Muscle layer of colon (tissue), 2 donors: ENCODE results near the gene NIN.

Experiments
- H3K27ac ChIP-seq: one replicate; pipeline ENCODE4 v1.7.0; 2013; ENCODE audit warnings: low read depth, mild to moderate bottlenecking, low read length, moderate library complexity
- H3K27me3 ChIP-seq, 2 donors: one replicate each; pipeline ENCODE4 v1.7.0; 2013; ENCODE audit warnings: low read length in 2 of 2, mild to moderate bottlenecking in 2 of 2; ENCODE audit not compliant: insufficient read depth in 2 of 2, control insufficient read depth in 1 of 2
- H3K36me3 ChIP-seq: one replicate; pipeline ENCODE4 v1.7.0; 2013; ENCODE audit warnings: mild to moderate bottlenecking, low read length; ENCODE audit not compliant: insufficient read depth
- H3K4me1 ChIP-seq: one replicate; pipeline ENCODE4 v1.7.0; 2013; ENCODE audit warnings: mild to moderate bottlenecking, low read length; ENCODE audit not compliant: insufficient read depth
- H3K4me3 ChIP-seq, 2 donors: one replicate each; pipeline ENCODE4 v1.7.0; 2013; ENCODE audit warnings: low read length in 2 of 2, low read depth in 1 of 2, mild to moderate bottlenecking in 1 of 2, moderate library complexity in 1 of 2
- H3K9ac ChIP-seq: one replicate; pipeline ENCODE4 v1.7.0; 2013; ENCODE audit warnings: low read length
- H3K9me3 ChIP-seq: one replicate; pipeline ENCODE4 v1.7.0; 2013; ENCODE audit warnings: mild to moderate bottlenecking, low read length
- donor health status: abdominal sarcoma.
- donor health status: Adenocarcinoma of cecum.

NIN gene

GRCh38 chr14:50796390-50796789, 34.6 kb downstream of the NIN start:
- Histone ChIP-seq H3K4me1 (no peaks in the 10 kb centered on the region), H3K27ac (no peak overlapping the region), H3K9me3 (no peaks in the 10 kb centered on the region), H3K4me3 (no peak overlapping the region), H3K9ac (no peak overlapping the region), H3K27me3 (no peaks in the 10 kb centered on the region), H3K36me3 (no peaks in the 10 kb centered on the region)

GRCh38 chr14:50795909-50796308, 35.1 kb downstream of the NIN start:
- H3K4me1 ChIP-seq, result no peaks in the 10 kb centered on the region
- H3K9me3 ChIP-seq, result no peaks in the 10 kb centered on the region
- no peak overlapping the region for H3K9ac ChIP-seq
- no peaks in the 10 kb centered on the region for H3K27me3 ChIP-seq
- no peak overlapping the region for H3K27ac ChIP-seq
- no peak overlapping the region for H3K4me3 ChIP-seq
- H3K36me3 ChIP-seq, result no peaks in the 10 kb centered on the region

- Histone ChIP-seq H3K27ac (no peak overlapping the region), H3K27me3 (no peaks in the 10 kb centered on the region), H3K36me3 (no peaks in the 10 kb centered on the region), H3K4me3 (no peak overlapping the region), H3K4me1 (no peaks in the 10 kb centered on the region), H3K9me3 (no peaks in the 10 kb centered on the region), H3K9ac (no peak overlapping the region)
Observed at GRCh38 chr14:50795142-50795541, 35.8 kb downstream of the NIN start.

DNA sequence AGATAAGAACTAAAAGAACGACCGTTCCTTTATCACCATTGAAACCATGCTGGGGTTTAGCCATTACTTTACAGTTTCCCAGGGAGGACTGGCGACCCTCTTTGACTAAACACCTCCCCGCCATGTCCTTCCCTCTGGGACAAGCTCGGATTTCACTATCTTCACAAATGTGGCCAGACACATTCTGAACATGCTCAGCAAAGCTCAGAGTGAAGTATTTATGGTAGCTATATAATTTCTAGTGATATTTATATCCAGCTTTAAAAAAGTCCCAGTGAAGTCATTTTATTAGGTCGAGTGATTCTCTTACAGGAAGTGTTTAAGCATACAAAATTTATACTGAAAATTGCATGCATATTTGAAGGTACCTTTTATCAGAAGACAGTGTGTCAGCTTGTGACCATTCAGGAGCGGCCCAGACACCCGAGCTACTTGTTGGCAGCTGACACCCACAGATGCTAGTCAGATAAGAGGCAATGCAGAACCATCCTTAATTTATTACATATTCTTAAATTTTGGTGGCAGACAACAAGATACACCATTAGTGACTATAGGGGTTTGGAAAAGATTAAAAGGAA, 36.8 kb downstream of the NIN start:
- Histone ChIP-seq H3K9me3 (no peaks in the 10 kb centered on the region), H3K27me3 (no peaks in the 10 kb centered on the region), H3K4me3 (no peak overlapping the region), H3K36me3 (no peaks in the 10 kb centered on the region), H3K9ac (no peak overlapping the region), H3K27ac (no peak overlapping the region), H3K4me1 (no peaks in the 10 kb centered on the region)

- Histone ChIP-seq H3K9me3 (no peaks in the 10 kb centered on the region), H3K9ac (no peak overlapping the region), H3K4me3 (no peak overlapping the region), H3K27me3 (no peaks in the 10 kb centered on the region), H3K27ac (no peak overlapping the region), H3K36me3 (no peaks in the 10 kb centered on the region), H3K4me1 (no peaks in the 10 kb centered on the region)
Observed at GRCh38 chr14:50792634-50793068, 38.3 kb downstream of the NIN start.

- no peak overlapping the region for H3K27ac ChIP-seq
- H3K9me3 ChIP-seq, result no peaks in the 10 kb centered on the region
- no peak overlapping the region for H3K4me3 ChIP-seq
- H3K27me3 ChIP-seq, result no peaks in the 10 kb centered on the region
- H3K4me1 ChIP-seq, result no peaks in the 10 kb centered on the region
- H3K36me3 ChIP-seq, result no peaks in the 10 kb centered on the region
- no peak overlapping the region for H3K9ac ChIP-seq
Observed at GRCh38 chr14:50792051-50792477, 38.9 kb downstream of the NIN start.

DNA sequence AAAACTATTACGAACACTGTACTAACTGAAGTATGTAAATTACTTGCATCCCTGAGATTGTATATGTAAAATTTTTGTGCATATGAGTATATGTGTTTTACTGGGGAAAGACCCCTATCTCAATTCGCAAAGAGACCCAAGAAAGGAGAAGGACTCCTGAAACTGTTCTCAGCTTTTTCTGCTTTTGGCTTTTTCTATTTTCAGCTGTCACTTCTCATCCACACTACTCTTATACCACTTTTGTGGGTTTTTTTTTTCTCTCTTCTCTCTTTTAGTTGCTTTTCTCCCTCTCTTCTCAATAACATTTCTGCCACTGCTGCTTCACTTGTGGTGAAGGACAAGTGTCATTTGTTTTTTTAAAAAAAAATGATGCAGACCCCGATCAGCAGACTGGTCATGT, 39.8 kb downstream of the NIN start:
- Histone ChIP-seq H3K27me3 (no peaks in the 10 kb centered on the region), H3K9me3 (no peaks in the 10 kb centered on the region), H3K9ac (no peak overlapping the region), H3K36me3 (no peaks in the 10 kb centered on the region), H3K4me1 (no peaks in the 10 kb centered on the region), H3K4me3 (no peak overlapping the region), H3K27ac (no peak overlapping the region)

DNA sequence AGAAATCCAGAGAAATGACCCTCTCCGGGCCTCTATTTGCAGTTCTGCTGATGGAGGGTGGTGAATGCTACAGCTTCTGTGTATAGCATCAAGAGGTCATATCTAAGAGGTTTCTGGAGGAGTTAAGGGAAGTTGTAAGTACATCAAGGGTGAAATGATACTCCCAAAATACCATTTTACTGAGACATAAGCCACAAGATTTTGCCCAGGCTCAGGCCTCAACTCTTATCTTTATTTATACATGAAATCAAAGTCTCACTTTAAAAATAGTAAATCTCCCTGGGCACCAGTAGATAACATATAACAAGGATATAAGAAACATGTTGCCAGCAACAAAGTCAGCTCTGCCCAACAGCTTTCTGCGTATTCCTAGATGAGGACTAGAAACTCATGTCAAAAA, 40.4 kb downstream of the NIN start:
- Histone ChIP-seq H3K4me3 (no peak overlapping the region), H3K36me3 (no peaks in the 10 kb centered on the region), H3K4me1 (no peaks in the 10 kb centered on the region), H3K27me3 (no peaks in the 10 kb centered on the region), H3K9ac (no peak overlapping the region), H3K9me3 (no peaks in the 10 kb centered on the region), H3K27ac (no peak overlapping the region)

GRCh38 chr14:50786751-50787464, 44.1 kb downstream of the NIN start:
- no peaks in the 10 kb centered on the region for H3K27me3 ChIP-seq
- H3K4me1 ChIP-seq, result no peaks in the 10 kb centered on the region
- no peaks in the 10 kb centered on the region for H3K9me3 ChIP-seq
- H3K36me3 ChIP-seq, result no peaks in the 10 kb centered on the region
- H3K4me3 ChIP-seq, result no peak overlapping the region
- no peak overlapping the region for H3K27ac ChIP-seq
- H3K9ac ChIP-seq, result no peak overlapping the region

DNA sequence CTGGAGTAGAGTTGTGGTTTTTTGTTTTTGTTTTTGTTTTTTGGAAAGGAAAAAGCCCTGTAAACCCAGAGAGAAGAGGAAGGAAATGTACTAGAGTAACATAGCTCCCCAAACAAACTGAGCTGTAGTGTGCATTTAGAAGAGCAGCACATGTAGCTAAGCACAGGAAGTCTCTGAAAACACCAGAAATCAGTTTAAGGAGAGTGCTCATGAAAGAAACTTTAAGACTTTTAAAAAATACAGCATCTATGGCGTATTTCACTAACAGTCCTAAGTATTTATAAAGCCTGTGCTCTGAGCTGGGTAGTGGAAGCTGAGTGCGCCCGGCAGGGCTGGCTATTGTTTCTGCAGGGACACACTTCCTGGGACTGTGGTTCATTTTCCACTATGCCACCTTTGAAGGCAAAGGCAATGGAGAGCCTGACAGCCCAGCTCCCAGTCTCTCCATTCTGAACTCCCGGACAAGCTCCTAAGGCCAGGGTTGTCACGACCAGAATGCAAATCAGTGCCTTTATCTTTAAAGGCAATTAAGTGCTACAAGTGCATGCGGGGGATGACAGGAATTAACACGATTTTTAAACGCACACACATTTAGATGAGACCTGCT, 45.4 kb downstream of the NIN start:
- H3K4me3 ChIP-seq, result no peak overlapping the region
- H3K36me3 ChIP-seq, result no peaks in the 10 kb centered on the region
- H3K9me3 ChIP-seq, result no peaks in the 10 kb centered on the region
- no peak overlapping the region for H3K27ac ChIP-seq
- no peak overlapping the region for H3K9ac ChIP-seq
- no peaks in the 10 kb centered on the region for H3K27me3 ChIP-seq
- H3K4me1 ChIP-seq, result no peaks in the 10 kb centered on the region

GRCh38 chr14:50784683-50785456, 46.1 kb downstream of the NIN start:
- Histone ChIP-seq H3K9me3 (no peaks in the 10 kb centered on the region), H3K27me3 (no peaks in the 10 kb centered on the region), H3K4me1 (no peaks in the 10 kb centered on the region), H3K9ac (no peak overlapping the region), H3K27ac (no peak overlapping the region), H3K4me3 (no peak overlapping the region), H3K36me3 (no peaks in the 10 kb centered on the region)
